HG03196 (cell line): ENCODE measurements around the gene HPCAL4.

ENCODE experiments used
- ATAC-seq: cut with Tn5 transposase; IDR thresholded peaks from one replicate; pipeline ENCODE4 v1.9.1; 2021; ENCODE audit not compliant: unreplicated experiment

The HPCAL4 gene

DNA sequence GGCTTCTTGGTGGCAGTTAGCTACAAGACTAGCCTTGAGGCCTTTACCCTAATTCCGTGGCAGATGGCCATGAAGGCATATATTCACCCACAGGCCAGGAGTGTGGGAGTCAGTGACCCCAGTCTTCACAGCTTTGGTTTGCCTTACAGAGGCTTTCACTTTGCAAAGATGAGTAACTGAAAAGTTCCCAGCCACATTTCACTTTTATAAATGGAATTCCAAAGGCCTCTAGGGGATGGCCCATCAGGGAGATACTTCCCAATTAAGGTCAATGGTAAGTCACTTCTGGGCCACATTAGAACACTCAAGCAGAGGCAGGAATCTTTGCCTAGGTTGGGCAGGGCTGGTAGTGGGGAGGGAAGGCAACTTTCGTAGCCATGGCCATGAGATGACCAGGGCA, 38.7 kb downstream of the HPCAL4 start:
- no peak for ATAC-seq

DNA sequence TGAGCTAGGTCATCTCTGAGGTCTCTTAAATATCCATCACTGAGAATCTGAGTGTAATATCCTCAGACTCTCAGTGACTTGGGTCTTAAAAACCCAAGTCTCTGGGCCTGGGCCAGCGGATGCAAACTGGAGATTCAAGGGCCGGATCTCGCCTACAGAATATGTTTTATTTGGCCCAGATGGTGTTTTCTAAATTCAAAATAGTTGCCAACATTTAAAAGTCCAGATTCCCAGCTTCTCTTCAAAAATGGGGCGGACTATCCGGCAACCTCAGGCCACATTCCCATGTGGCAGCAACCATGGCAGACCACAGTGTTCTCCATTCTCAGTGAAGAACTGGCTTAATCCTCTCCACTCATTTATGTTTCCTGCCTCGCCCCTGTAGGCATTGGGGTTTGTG, 39.1 kb downstream of the HPCAL4 start:
- ATAC-seq = no peak

DNA sequence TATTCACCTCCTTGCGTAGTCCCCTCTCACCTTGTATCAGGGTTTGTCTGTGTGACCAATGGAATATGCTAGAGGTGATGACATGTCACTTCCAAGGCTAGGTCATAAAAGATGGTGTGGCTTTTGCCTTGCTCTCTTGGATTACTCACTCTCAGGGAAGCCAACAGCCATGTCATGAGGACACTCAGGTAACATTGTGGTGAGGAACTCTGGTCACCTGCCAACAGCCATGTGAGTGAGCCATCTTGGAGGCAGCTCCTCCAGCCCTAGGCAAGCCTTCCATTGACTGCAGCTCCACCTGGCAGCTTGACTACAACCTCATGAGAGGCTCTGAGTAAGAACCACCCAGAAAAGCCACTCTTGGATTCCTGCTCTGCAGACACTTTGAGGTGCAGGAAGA, 40.8 kb downstream of the HPCAL4 start:
- ATAC-seq = no peak

DNA sequence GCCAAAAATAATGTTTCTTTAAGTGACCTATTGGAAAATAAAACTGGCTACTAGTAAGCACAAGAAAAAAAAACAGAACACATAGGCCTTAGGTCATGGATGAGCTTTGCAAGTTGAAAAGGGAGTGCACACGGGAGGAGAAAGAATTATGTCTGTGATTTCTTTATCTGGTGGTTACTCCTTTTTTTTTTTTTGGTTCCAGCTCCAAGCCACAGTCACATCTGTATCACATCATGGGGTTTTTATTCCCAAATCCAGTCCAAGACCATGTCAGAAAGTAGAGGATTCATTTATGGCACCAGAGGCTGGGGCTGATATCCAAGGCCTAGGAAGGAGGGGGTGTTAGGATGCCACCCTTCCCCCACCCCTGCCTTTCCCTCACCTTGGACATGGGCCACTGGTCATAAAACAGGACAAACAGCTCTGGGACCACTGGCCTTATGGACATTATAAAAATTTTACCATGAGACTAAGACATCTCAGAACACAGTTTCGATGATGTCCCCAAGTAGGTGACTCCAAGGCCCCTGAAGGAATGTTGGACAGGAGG, 41.5 kb downstream of the HPCAL4 start:
- no peak for ATAC-seq

DNA sequence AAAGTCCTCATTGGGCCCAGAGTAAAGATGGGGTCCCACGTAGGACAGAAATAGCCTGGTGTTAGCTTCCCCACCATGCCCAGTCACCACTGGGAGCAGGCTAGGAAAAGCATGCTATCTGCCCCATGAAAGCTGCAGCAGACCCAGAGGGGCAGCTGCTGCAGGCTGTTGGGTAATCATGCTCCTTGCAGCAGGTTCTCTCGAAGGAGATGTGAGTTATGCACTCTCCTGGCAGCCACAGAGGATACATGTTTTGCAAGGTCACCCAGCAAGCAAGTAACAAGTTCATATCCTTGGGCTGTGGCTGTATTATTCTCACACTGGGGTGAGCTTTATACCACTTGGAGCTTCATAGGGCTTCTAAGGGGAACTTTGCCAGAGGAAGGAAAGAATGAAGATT, 42.7 kb downstream of the HPCAL4 start:
- no peak for ATAC-seq

DNA sequence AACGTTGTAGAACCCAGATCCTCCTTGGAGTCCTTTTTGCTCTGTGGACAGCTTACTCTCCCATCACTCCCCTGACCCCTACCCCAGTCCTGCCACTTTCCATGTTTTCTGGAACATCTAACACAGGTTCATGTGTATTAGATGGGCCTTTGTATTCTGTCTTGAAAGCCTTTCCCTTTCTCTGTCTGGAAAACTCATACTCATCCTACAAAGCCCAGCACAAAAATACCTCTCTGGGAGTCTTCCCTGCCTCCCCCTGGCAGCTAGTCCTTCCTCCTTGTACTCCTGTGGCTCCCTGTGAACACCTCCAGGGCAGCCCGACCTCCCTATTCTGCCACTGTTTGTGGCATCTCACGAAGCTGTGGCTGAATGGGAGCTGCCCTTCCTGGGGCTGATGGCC, 44.0 kb downstream of the HPCAL4 start:
- ATAC-seq = no peak

DNA sequence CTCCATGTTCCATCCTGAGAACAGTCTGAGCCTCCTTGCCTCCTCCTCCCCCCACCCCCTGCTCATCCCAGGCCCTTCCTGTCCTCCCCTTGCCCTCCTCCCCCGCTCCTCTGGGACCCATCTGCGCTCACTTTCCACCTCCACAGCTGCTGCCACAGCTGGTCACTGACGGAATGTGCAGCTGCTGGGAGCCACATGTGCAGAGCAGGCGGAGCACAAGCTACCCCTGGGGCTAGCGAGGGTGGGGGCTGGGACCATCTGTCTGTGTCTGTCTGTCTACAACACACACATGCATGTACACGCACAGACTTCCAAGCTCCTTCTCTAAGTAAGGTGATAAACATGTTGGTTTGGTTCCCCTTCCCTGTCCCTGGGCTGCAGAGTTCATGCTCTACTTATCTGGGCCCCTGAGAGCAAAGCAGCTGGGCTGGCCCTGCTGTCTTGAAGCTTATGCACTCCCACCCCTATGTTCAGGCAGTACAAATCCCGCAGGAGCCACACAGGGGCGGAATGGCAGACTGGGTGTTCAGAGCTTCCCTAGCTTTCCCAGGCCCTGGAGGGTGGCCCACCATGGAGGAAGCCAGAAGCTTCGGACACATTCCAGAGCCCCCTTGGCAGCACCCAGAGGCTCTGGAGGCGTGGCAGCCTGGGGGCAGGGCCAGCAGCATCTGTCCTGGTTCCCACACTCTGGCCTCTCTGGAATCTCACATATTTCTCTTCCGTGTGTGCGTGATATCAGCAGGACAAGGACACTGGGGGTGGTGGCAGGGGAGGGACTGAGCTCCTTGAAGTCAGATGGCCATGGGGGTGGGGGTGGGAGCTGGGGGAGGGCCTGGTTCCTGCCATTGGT, 44.8 kb downstream of the HPCAL4 start:
- no peak for ATAC-seq

DNA sequence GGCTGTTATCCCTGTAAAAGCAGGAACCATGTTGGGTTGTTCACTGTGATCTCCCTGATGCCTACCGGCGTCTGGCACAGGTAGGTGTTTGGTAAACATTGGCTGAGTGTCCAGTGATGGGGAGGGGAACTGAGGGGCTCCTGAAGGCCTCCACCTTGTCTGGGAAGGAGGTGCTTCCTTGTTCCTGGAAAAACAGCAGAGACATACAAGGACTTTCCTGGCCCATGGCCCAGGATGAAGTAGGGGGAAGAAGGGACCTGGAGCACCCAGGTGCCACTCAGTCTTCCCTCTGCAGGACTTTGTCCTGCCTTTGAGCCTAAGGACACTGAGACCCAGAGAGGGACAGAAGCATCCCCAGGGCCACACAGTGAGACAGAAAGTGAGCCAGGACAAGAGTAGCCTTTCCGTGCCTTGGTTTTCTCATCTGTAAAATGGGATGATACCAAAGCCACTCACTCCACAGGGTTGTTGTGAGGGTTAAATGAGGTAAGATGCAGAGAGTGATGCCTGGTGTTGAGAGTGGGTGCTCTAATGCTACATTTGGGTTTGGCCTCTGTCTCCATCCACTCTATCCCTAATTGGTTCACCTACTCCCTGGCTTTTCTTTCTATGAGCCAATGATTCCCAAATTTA, 45.7 kb downstream of the HPCAL4 start:
- ATAC-seq = no peak

DNA sequence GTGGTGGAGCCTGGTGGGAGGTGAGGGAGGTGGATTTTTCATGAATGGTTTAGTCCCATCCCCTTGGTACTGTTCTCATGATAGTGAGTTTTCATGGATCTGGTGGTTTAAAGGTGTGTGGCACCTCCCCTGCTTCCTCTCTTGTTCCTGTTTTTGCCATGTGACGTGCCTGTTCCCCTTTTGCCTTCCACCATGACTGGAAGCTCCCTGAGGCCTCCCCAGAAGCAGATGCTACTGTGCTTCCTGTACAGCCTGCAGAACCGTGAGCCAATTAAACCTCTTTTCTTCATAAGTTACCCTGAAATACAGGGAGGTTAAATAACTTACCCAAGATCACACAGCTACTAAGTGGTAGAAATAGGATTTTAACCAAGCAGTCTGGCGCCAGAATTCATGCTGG, 47.5 kb downstream of the HPCAL4 start:
- no peak for ATAC-seq

DNA sequence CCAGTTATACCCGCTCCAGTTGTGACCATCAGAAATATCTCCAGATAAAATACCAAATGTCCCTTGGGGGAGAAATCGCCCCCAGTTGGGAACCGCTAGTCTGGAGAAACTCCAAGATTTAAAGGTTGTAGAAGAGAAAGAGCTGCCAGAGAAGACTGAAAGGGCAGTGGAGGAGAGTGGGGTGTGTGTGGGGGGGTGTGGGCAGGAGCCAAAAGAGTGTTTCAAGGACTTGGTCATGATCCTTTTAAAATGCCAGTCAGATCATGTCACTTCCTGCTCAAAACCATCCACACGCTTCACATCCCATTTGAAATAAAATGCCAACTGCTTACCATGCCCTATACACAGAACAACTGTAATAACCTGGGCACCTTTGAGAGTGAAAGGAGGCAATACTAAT, 48.4 kb downstream of the HPCAL4 start:
- ATAC-seq = no peak

DNA sequence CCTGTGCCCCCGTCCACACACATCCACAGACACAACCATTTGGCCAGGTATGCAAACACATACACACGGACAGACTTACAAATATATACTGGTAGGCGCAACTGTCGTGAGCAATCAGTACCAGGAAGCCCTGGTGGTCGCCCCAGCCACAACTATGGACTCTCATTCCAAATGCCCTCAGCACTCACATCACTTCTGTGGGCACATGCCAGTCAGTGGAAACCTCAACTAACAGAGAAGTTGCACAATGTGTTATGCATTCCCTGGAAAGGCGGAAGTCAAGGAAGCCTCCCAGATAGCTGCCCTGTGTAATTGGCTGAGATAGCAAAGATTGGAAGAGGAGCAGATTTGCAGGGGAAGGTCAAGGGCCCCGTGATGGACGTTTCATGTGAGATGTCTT, 50.4 kb downstream of the HPCAL4 start:
- ATAC-seq = no peak

DNA sequence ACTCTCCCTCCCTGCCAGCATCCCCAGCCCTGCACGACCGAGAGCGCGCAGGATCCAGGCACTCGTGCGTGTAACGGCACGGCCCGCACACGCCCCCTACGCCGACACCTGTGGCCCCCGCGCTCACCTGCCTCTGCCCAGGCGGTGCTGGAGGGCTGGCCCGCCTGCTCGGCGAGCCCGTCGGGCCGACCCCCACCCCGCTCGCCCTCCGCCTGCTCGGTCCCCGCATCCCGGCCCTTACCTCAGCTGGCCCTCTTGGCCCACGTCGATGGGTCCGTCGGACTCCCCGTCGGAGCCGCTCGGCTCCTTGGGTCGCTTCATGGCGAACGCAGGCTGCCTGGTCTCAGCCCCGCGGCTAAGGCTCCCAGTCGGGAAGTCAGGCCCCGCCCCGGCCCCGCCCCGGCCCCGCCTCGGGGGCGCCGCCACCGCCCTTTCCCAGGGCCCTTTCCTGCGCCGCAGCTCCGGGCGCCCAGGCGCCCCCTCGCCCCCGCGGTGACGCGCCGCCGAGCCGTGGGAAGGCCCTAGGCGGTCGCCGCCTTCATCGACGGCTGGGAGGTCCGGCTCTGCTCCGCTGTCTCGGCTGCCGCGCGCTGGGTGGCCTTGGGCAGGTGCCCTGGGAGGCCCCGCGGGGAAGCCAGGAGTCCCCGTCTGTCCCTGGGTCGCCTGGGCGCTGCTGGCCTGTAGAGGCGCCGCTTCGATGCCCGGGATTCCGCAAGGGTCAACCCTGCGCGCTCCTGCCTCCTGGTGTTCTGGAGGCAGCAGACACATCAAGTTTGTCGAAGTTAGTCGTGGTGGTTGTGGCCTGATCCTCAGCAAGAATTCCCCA, 51.7 kb downstream of the HPCAL4 start, which contains the start of gene HEYL:
HEYL (minus strand) TSS at position 339 of the 826 bp plus-strand sequence; CDS start at position 321, 18 bp downstream.
- no peak for ATAC-seq

DNA sequence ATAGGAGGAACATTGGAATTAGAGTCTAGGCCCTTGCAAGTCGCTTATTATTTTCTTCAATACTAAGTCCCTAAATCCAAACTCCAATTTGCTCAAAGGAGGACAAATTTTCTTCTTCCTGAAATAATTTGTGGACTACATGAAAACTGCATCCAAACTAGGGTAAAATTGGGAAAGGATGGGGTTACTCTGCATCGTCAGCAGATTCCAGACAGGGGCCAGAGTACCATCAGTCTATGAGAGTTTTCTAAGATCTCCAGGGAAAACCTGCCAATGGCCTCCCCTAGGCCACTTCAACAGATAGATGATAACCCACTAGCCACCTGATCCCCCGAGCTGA, 52.3 kb downstream of the HPCAL4 start:
- ATAC-seq = no peak

DNA sequence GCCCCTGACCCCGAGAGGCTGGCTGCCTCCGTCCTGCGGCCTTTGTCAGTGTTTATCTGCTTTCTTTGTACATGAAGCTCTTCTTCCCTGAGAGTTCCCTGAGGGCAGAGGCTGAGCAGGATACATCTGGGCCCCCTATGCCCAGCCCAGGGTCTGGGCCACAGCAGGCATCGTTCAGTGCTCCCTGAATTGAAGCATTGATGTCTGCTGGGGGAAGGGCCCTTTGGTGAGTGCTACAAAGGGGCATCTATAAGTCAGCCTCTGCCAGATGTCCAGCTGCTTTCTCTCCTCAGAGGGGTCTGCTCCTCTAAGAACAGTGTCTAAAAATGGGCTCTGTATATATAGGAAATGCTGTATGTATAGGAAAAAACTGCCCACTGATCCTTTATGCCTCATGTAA, 53.9 kb downstream of the HPCAL4 start:
- no peak for ATAC-seq

DNA sequence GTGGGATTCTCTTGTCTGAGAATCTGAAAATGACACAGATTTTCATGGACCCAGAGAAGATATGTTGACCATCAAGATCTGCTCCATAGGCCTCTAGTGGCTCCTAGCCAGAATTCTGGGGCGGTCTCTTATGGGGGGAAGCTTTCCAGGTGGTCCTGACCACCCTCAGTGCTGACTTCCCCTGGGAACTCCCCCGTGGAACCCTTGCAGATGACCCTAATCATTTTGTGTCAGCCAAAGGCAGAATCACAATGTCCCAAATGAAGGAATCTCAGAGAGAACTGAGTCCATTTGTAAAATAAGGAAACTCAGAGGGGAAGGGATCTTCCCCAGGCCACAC, 55.4 kb downstream of the HPCAL4 start:
- no peak for ATAC-seq

DNA sequence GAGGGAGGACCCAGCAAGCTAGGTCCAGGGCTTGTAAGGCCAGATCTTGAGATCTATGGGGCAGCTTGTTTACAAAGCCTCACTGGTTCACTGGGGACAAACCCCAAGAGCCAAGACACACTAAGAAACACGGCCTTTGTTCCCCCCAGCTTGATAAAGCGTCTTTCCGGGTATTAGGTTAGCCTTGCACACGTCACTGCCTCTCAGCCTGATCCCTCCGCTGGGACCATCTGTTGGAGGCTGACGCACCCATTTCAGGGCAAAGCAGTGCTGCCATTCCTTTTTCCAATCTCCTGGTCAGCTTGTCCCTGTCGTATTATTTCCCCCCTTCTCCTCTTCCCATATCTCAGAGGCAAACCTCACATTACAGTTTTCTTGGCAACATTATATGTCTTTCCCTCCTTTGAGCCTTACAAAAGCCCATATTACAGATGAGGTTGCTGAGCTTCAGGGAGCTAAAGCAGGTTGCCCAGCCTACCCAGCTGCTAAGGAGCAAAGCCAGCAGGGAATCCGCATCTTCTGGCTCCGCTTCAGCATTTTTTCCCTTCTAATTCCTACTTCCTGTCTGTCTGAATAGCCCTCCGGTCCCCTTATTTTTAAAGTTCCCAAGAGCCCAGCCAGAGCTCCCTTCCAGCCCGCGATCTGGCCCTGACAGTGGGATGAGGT, 55.9 kb downstream of the HPCAL4 start:
- ATAC-seq = no peak

DNA sequence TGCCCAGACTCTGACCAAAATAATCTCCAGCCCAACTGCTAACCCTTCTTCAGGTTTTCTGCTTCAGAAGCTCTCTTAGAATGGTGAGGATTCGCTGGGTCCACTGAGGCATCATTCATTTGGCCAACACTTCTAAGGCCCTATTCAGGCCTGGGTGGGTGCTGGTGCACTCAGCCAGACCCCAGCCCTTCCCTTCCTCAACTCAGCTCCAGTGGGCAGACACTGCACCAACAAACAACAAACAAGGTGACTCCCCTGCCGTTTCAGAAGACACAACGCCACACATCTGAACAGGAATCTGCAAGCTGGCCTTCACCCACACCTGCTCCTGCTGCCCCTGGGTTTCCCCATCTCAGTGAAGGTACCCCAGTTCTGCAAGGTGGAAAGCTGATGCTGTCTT, 57.8 kb downstream of the HPCAL4 start:
- ATAC-seq = no peak

DNA sequence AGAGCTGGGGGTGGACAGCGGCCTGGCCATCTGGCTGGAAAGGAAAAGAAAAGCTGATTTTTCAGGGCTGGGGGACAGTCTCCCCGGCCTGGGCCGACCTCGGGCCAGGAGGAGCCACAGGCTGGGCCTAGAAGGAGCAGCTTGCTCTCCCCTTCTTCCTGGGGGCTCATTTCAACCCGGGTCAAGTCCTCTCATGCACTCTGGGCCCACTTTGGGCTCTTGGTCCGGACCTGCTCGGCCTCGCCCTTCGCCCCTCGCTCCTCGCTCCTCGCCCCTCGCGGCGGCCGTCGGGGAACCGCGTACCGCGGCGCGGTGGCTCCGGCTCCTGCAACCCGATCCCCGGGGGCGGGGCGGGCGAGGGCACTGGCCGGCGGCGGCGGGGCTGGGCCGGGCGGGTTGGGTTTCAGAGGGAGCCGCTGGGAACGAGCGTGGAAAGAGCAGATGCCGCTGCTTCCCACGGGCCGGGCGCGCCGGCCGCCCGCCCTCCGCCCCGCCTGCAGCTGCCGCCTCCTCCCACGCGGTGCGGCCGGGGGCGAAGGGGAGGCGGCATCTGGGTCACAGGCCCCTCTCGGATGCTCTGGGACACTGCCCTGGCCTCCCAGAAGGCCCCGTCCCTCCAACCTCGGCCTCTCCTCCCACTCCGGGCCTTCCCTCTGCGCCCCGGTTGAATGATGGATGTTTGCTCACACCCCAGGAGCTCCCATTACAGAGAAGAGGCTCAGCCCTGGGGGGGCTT, 58.4 kb downstream of the HPCAL4 start:
- no peak for ATAC-seq

DNA sequence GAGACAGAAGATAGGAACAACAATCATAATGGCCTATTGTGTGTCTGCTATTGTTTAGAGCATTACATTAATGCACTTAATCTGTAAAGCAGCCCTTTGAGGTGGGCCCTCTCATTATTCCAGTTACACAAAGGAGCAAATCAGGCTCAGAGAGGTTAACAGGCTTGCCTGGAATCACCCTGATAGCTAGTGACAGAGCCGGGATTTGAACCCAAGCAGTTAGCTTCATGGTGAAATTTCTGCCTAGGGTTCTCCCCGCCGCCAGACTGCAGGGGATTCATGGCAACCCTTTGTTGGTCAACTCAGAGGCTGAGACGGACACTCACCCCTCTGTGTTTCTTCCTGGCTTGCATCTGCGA, 58.9 kb downstream of the HPCAL4 start:
- ATAC-seq = no peak
